Osteocyte (in vitro differentiated cells): ENCODE measurements around the gene SKAP1. TPM values are rescaled to one million over a fixed set of nuclear protein-coding genes. Genes with fewer than 3 reads are reported as not detected.

Experiments
- DNase-seq: peaks from one replicate; pipeline ENCODE4 v3.0.0; 2021; ENCODE audit warnings: mixed read lengths; ENCODE audit not compliant: unreplicated experiment; ENCODE audit errors: extremely low spot score
- H3K27ac Mint-ChIP-seq: one replicate; pipeline ENCODE4 v1.8.0; 2021; ENCODE audit warnings: mild to moderate bottlenecking, mixed read lengths; ENCODE audit not compliant: unreplicated experiment
- H3K27me3 Mint-ChIP-seq: one replicate; pipeline ENCODE4 v1.8.0; 2021; ENCODE audit warnings: mixed read lengths; ENCODE audit not compliant: unreplicated experiment
- H3K36me3 Mint-ChIP-seq: one replicate; pipeline ENCODE4 v1.8.0; 2021; ENCODE audit warnings: mixed read lengths; ENCODE audit not compliant: unreplicated experiment
- H3K4me1 Mint-ChIP-seq: one replicate; pipeline ENCODE4 v1.8.0; 2021; ENCODE audit warnings: mixed read lengths; ENCODE audit not compliant: unreplicated experiment
- H3K4me3 Mint-ChIP-seq: one replicate; pipeline ENCODE4 v1.8.0; 2021; ENCODE audit warnings: mild to moderate bottlenecking, moderate library complexity, mixed read lengths; ENCODE audit not compliant: unreplicated experiment
- H3K9me3 Mint-ChIP-seq: one replicate; pipeline ENCODE4 v1.8.0; 2021; ENCODE audit warnings: mixed read lengths; ENCODE audit not compliant: unreplicated experiment
- total RNA-seq: library from RNA; stranded (reverse); gene quantifications from 2 replicates; pipeline ENCODE4 v1.2.1, GENCODE V29; 2021
- TF ChIP-seq, protein P1 (sequence below): fragments of 200-600 bp; sonication (generic); IDR thresholded peaks from 2 replicates; pipeline ENCODE4 v1.5.0; 2021; ENCODE audit warnings: antibody characterized with exemption, mild to moderate bottlenecking, moderate library complexity

Gene SKAP1
- total RNA-seq, 1 donor from 2014 or later: not detected

DNA sequence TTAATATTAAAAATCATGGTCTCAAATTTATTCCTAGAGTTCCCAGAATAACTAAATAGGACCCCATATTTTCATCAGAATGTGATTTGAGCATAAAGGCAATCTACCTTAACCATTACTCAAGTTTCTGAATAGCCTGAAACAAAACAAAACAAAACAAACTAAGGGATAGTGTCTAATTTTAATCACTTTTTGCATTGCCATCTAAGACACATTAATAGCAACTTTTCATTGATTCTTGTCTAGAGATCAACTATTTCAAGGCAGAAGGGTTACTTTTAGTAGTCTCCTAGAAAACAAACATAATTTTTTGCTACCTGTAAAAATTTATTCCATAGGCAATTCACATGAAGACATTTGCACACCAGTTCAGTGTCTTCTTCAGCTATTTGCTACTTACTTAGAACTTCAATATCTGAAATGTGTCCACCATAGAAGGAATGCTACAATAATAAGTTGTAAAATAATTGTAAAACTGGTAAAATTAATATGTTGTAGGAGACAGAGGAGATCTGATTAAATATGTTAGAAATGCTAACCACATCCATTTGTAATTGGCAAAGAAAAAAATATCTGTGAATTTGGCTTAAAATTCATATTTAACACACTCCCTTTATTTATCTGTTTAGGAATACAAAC lies 94.7 kb downstream of the SKAP1 start:
- H3K9me3 Mint-ChIP-seq: no peaks in the 10 kb centered on the region

DNA sequence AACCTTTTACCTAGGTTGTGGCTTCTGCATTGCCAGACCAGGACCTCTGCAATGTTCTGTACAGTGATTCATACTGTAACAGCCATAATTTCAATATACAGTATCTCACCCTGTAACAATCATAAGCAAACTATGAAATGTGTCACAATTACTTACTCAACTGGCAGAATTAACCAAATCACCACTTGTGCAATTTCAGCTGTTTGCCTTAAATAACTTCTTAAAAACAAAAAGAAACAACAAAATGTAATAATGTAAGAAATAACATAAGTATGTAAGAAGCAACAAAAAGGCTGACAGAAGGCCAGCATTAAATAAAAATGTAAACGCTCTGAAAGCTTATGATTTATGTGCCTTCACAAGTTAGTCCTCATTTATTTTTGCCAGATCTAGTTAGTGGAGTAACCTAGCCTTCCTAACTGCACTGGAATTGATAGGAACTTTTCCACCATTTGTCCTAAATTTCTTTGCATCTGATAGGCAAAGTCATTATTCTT lies 96.9 kb downstream of the SKAP1 start:
- Mint-ChIP-seq H3K27ac (no peak overlapping the region), H3K4me1 (no peaks in the 10 kb centered on the region), H3K36me3 (no peaks in the 10 kb centered on the region), H3K4me3 (no peak overlapping the region), H3K9me3 (no peaks in the 10 kb centered on the region), H3K27me3 (peaks cover 74% of the 10 kb centered on the region)
- no peak for DNase-seq
- TF ChIP-seq, protein P1, sequence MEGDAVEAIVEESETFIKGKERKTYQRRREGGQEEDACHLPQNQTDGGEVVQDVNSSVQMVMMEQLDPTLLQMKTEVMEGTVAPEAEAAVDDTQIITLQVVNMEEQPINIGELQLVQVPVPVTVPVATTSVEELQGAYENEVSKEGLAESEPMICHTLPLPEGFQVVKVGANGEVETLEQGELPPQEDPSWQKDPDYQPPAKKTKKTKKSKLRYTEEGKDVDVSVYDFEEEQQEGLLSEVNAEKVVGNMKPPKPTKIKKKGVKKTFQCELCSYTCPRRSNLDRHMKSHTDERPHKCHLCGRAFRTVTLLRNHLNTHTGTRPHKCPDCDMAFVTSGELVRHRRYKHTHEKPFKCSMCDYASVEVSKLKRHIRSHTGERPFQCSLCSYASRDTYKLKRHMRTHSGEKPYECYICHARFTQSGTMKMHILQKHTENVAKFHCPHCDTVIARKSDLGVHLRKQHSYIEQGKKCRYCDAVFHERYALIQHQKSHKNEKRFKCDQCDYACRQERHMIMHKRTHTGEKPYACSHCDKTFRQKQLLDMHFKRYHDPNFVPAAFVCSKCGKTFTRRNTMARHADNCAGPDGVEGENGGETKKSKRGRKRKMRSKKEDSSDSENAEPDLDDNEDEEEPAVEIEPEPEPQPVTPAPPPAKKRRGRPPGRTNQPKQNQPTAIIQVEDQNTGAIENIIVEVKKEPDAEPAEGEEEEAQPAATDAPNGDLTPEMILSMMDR: no peak

More for the DNA sequence above, 94.7 kb downstream of the SKAP1 start:
- DNase-seq: no peak
- H3K36me3 Mint-ChIP-seq: no peaks in the 10 kb centered on the region
- H3K27ac Mint-ChIP-seq: no peak overlapping the region
- H3K4me1 Mint-ChIP-seq: no peaks in the 10 kb centered on the region
- H3K27me3 Mint-ChIP-seq: peaks cover 75% of the 10 kb centered on the region
- H3K4me3 Mint-ChIP-seq: no peak overlapping the region
- TF ChIP-seq, protein P1: no peak

DNA sequence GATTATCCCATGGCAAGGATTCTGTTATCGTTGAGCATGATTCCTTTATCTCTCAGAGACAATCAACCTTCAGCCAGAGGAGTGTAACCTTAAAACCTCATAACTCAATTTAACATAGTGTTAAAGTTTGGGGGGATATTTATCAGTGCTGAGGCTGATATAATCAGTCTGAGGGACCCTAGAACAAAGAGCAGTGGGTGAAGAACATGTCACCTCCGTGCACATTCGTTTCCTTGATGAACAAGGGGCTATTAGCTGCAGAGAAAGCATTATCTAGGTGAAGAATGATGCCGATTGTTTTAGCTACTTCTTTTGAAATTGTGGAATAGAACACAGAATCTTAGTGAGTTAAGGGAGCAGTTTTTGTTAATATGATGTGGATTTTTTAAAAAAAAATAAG lies 99.1 kb downstream of the SKAP1 start:
- no peak for DNase-seq
- Mint-ChIP-seq H3K4me3 (no peak overlapping the region), H3K4me1 (no peaks in the 10 kb centered on the region), H3K27ac (no peak overlapping the region), H3K27me3 (peaks cover 66% of the 10 kb centered on the region), H3K9me3 (no peaks in the 10 kb centered on the region), H3K36me3 (no peaks in the 10 kb centered on the region)
- TF ChIP-seq, protein P1: no peak

DNA sequence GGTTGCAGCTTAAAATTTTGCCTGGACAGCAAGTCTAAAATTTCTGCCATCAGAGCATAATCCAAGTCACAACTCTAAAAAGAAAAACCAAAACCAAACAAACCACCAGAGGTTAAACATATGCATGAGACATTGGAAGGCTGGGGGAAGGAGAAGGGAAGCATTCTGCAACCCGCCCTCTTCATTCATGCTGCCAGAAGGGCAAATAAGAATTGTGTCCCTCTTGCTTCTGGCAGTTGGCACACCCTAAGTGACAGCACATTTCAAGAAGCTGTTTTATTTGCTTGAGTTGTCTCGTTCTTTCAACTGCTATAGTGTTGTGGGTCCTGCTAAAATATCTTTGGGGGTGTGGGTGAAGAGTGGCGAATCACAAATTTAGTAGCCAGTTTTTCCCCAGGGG lies 99.6 kb downstream of the SKAP1 start:
- TF ChIP-seq, protein P1: no peak
- no peaks in the 10 kb centered on the region for H3K4me1 Mint-ChIP-seq
- H3K4me3 Mint-ChIP-seq: no peak overlapping the region
- DNase-seq: no peak
- no peaks in the 10 kb centered on the region for H3K9me3 Mint-ChIP-seq
- no peaks in the 10 kb centered on the region for H3K36me3 Mint-ChIP-seq
- no peak overlapping the region for H3K27ac Mint-ChIP-seq
- H3K27me3 Mint-ChIP-seq: peaks cover 66% of the 10 kb centered on the region

DNA sequence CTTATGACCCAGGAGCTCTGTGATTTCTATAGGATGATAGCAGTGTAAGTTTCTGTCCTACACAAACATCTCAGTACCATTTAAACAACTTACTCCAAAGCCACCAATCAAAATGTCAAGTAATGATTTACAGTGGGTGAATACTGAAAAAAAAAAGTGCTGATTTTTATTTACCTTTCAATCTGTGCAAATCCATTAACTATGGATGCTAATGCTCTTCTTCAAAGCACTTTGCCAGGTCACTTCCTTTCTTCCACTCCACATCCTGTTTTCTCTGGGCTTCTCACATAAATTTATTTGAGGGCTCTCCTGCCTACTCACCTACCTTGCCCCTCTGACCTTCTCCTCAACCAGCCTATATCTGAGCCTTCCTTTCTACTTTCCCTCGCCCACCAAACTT lies 101.6 kb downstream of the SKAP1 start:
- H3K36me3 Mint-ChIP-seq: no peaks in the 10 kb centered on the region
- H3K9me3 Mint-ChIP-seq: no peaks in the 10 kb centered on the region
- no peak overlapping the region for H3K27ac Mint-ChIP-seq
- H3K4me1 Mint-ChIP-seq: no peaks in the 10 kb centered on the region
- H3K4me3 Mint-ChIP-seq: no peak overlapping the region
- TF ChIP-seq, protein P1: no peak
- H3K27me3 Mint-ChIP-seq: peaks cover 56% of the 10 kb centered on the region
- no peak for DNase-seq
